ENCODE measurements around the gene MYO7B. TPM values are rescaled to one million over a fixed set of nuclear protein-coding genes. Genes with fewer than 3 reads are reported as not detected.

The MYO7B gene
- total RNA-seq, 4 donors from 2014 or later: 2.3 to 13.0 (median 4.8) TPM

DNA sequence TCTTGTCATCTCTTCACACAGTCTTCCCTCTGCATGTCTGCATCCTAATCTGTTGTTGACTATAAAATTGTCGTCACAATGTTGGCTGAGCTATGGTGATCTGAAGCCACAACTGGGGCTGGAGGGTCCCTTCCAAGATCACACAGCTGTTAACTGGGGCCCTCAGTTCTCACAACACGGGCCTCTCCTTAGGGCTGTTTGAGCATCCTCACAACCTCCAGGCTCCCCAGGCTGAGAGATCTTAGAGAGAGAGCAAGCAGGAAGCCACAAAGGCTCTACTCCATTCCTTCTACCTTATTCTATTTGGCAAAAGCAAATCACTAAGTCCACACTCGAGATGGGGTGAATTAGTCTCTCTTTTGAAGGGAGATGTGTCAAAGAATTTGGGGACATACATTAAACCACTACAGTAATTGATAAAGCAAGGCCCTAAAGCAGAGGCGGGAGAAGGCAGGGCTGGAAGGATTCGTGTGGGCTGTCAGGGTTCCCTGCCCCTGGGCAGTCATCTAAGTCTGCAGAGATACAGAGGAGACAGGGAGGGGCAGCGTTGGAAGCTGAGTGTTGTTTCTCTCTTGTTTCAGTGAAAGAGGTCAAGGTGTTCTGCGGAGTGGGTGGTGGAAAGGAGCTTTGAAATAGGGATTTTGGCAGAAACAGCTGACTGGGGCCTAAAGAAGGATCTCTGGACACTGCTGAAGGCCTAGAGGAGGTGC is 15.9 kb downstream of the MYO7B start:
- H3K4me3 ChIP-seq (ENCODE audit: low read depth, poor library complexity, severe bottlenecking): no peak overlapping the region
- 73 to 79% methylated on average over 7 of the region's 7 CpGs for WGBS, 2 donors
- intact Hi-C loops (cut with DNase I; ENCODE audit: low total_unique reads): no loop called here
- DNase-seq (ENCODE audit: low spot score in 2 of 2): peak in 1 of 2 donors; percentile 57
- TF ChIP-seq, protein P1, sequence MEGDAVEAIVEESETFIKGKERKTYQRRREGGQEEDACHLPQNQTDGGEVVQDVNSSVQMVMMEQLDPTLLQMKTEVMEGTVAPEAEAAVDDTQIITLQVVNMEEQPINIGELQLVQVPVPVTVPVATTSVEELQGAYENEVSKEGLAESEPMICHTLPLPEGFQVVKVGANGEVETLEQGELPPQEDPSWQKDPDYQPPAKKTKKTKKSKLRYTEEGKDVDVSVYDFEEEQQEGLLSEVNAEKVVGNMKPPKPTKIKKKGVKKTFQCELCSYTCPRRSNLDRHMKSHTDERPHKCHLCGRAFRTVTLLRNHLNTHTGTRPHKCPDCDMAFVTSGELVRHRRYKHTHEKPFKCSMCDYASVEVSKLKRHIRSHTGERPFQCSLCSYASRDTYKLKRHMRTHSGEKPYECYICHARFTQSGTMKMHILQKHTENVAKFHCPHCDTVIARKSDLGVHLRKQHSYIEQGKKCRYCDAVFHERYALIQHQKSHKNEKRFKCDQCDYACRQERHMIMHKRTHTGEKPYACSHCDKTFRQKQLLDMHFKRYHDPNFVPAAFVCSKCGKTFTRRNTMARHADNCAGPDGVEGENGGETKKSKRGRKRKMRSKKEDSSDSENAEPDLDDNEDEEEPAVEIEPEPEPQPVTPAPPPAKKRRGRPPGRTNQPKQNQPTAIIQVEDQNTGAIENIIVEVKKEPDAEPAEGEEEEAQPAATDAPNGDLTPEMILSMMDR (IDR thresholded peaks at IDR 0.05): no peak
- no peak for TF ChIP-seq POLR2A (IDR thresholded peaks at IDR 0.05)

DNA sequence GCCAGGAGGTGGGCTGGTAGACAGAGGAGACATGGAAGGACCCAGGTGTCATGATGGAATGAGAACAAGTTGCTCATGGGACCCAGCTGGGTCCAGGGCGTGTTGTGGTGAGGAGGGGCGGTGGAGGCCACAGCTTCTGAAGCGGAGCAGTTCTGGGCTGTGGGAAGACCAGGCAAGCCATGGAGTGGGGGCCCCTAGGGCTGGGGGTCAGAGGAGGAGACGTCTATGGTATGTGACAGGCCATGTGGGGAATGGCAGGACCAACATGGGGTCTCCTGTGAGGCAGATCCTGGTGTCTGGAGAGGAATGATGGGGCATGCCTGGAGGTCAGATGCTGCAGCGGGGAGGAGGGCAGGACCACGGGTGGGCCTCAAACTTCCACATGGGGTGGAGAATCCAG is 16.9 kb downstream of the MYO7B start:
- no peak overlapping the region for H3K4me3 ChIP-seq (ENCODE audit: low read depth, poor library complexity, severe bottlenecking)
- WGBS, 2 donors: 84 to 86% methylated on average over 6 of the region's 6 CpGs
- peak in 1 of 2 donors; percentile 21 for DNase-seq (ENCODE audit: low spot score in 2 of 2)
- intact Hi-C loops (cut with DNase I; ENCODE audit: low total_unique reads): no loop called here
- no peak for TF ChIP-seq POLR2A (IDR thresholded peaks at IDR 0.05)
- TF ChIP-seq, protein P1 (IDR thresholded peaks at IDR 0.05): no peak

DNA sequence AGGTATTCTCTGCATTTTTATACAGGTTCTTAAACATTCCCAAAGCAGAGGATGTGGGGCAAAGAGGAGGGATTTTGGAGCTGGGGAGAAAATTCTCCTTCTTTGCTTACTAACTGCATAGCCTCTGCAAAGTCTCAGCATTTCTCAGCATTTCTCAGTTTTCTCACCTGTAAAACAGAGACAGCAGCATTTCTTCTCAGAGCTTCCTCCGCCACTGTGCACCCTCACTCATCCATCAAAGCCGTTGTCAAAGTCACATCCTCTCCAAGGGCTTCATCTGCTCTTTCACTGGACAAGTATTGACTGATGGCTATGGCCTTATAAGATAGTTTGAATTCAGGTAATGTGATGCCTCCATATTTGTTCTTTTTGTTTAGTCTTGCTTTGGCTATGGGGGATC is 17.4 kb downstream of the MYO7B start:
- no peak for TF ChIP-seq POLR2A (IDR thresholded peaks at IDR 0.05)
- TF ChIP-seq, protein P1 (IDR thresholded peaks at IDR 0.05): no peak
- H3K4me3 ChIP-seq (ENCODE audit: low read depth, poor library complexity, severe bottlenecking): no peak overlapping the region
- WGBS, 2 donors: 75 to 79% methylated on average over 2 of the region's 2 CpGs
- intact Hi-C loops (cut with DNase I; ENCODE audit: low total_unique reads): no loop called here
- DNase-seq (ENCODE audit: low spot score in 2 of 2): no peak

DNA sequence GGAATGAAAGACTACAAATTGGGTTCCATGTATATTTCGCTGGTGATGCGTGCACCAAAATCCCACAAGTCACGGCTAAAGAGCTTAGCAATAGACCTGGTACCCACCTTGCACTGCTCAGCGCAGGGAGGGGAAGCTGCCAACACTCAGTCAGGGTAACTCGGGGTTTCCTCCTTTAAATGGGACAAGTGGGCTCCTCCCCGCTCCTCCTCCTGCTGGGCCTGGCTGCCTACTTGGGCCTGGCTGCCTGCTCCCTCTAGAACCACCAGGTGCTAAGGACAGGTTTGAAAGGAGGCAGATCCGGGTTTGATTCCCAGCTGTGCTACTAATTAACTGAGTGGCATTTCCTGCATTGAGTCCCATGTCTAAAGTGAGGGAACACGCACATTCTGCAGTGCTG is 23.4 kb downstream of the MYO7B start:
- peak in 1 of 2 donors; percentile 50 for DNase-seq (ENCODE audit: low spot score in 2 of 2)
- 86 to 87% methylated on average over 8 of the region's 8 CpGs for WGBS, 2 donors
- intact Hi-C loops (cut with DNase I; ENCODE audit: low total_unique reads): no loop called here
- TF ChIP-seq, protein P1 (IDR thresholded peaks at IDR 0.05): no peak
- no peak for TF ChIP-seq POLR2A (IDR thresholded peaks at IDR 0.05)
- no peak overlapping the region for H3K4me3 ChIP-seq (ENCODE audit: low read depth, poor library complexity, severe bottlenecking)

DNA sequence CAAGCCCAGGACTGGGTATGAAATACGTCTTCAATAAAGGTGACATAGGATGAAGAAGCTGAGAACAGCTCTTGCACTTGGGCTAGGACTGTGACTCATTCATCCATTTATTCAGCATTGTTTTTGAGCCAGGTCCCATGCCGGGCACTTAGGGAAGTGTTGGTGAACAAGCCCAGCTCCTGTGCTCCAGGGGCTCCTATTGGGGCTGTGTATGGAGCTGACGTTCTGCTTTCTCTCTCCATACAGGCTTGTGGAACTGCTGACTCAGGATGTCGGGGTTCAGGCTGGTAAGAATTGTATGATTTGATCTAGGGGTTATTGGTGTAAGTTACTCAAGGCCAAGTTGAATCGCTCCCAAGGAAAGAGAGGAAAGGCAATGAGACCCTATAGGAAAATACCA is 24.0 kb downstream of the MYO7B start:
- no peak for TF ChIP-seq POLR2A (IDR thresholded peaks at IDR 0.05)
- TF ChIP-seq, protein P1 (IDR thresholded peaks at IDR 0.05): no peak
- WGBS, 2 donors: 84 to 93% methylated on average over 5 of the region's 5 CpGs
- DNase-seq (ENCODE audit: low spot score in 2 of 2): peak in 1 of 2 donors; percentile 66
- no peak overlapping the region for H3K4me3 ChIP-seq (ENCODE audit: low read depth, poor library complexity, severe bottlenecking)
- intact Hi-C loops (cut with DNase I; ENCODE audit: low total_unique reads): no loop called here

Measured in lower leg skin (tissue), 4 donors.